ENCODE data around the gene ZNF236.
"Not testable (repeated sequence)": the region's sequence is repeated elsewhere in the genome, so short reads cannot be mapped to it uniquely, and the experiment has no call there.

ZNF236 gene

GRCh38 chr18:76822506-76823160 lies at the start of gene ZNF236:
ZNF236 (plus strand) TSS chr18:76822557; CDS start chr18:76822608, 51 bp downstream.
- peak; percentile 51 to 60 (median 55) for DNase-seq (ENCODE audit: low read depth in 3 of 3)

- DNase-seq (ENCODE audit: low read depth in 3 of 3) = no peak
Observed at GRCh38 chr18:76772665-76773064, 49.7 kb upstream of the ZNF236 start.

DNA sequence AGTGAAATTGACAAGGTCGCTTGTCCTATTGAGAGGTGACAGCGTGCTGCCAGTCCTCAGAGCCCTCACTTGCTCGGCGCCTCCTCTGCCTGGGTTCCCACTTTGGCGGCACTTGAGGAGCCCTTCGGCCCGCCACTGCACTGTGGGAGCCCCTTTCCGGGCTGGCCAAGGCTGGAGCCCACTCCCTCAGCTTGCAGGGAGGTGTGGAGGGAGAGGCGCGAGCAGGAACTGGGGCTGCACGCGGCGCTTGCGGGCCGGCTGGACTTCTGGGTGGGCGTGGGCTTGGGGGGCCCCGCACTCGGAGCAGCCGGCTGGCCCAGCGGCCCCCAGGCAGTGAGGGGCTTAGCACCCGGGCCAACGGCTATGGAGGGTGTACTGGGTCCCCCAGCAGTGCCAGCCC lies 45.3 kb upstream of the ZNF236 start:
- not testable (repeated sequence) for DNase-seq (ENCODE audit: low read depth in 3 of 3)

DNA sequence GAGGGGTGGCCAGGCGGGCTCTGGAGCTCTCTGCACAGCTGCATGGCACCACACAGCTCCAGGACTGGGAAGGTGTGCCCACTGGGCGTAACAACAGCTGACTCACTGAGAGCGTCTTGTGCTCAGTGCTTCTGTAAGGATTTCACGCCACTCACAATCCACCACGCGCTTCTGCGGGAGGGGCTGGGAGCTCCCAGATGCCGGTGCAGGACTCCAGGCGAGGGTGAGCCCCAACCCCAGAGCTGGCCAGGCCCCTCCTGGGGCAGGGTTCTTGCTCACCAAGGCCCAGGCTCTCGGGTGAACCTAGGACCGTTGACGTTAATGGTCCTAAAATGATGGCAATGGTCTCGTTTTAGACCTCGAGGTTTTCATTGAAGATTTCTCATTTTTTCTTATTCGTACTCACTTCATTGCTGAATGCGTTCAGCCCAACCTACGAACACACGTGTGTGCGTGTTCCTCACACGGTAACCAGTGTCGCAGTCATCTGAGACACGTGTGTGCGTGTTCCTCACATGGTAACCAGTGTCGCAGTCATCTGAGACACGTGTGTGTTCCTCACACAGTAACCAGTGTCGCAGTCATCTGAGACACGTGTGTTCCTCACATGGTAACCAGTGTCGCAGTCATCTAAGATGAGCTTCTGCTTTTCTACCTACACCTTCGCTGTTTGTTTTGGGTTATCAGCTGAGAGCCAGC lies 38.4 kb upstream of the ZNF236 start:
- DNase-seq (ENCODE audit: low read depth in 3 of 3) = no peak

GRCh38 chr18:76785872-76786271 lies 36.5 kb upstream of the ZNF236 start:
- no peak for DNase-seq (ENCODE audit: low read depth in 3 of 3)

DNA sequence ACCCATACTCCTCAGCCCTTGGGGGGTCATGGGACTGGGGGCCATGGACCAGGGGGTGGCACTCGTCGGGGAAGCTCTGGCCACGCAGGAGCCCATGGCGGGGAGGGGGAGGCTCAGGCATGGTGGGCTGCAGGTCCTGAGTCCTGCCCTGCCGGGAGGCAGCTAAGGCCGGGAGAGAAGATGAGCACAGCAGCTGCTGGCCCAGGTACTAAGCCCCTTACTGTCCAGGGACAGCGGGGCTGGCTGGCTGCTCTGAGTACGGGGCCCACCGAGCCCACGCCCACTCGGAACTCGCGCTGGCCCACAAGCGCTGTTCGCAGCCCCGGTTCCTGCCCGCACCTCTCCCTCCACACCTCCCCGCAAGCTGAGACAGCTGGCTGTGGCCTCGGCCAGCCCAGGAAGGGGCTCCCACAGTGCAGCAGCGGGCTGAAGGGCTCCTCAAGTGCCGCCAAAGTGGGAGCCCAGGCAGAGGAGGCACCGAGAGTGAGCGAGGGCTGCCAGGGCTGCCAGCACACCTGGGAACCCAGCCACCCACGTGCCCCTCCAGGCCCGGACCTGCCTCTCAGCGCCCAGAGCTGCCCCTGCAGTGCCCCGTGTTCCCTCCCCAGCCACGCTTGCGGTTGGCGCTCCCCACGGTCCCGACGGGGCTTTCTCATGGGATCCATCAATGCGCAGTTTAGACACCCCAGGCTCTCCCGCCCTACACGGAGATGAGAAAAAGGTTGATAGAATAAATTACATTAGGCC lies 33.6 kb upstream of the ZNF236 start:
- DNase-seq (ENCODE audit: low read depth in 3 of 3) = no peak

DNA sequence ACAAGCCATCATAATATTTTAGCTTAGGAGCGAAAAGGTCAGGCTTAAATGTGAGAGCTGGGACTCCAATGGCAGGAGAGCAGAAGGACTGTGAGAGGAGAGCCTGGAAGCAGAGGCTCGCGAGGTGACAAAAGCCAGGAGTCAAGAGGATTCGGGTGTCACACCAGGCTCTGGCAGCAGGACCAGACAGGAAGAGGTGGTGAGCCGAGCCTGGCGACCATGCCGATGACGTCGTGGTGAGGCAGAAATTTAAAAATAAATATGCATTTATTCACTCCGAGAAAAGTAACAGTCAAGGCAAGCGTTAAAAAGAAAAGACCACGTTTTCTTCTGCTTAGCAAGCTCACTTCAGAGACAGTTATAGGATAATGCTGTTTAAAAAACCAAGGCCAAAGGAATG lies 31.3 kb upstream of the ZNF236 start:
- DNase-seq (ENCODE audit: low read depth in 3 of 3) = no peak

GRCh38 chr18:76791642-76792041 lies 30.7 kb upstream of the ZNF236 start:
- no peak for DNase-seq (ENCODE audit: low read depth in 3 of 3)

GRCh38 chr18:76794326-76794725 lies 28.0 kb upstream of the ZNF236 start:
- DNase-seq (ENCODE audit: low read depth in 3 of 3) = no peak

DNA sequence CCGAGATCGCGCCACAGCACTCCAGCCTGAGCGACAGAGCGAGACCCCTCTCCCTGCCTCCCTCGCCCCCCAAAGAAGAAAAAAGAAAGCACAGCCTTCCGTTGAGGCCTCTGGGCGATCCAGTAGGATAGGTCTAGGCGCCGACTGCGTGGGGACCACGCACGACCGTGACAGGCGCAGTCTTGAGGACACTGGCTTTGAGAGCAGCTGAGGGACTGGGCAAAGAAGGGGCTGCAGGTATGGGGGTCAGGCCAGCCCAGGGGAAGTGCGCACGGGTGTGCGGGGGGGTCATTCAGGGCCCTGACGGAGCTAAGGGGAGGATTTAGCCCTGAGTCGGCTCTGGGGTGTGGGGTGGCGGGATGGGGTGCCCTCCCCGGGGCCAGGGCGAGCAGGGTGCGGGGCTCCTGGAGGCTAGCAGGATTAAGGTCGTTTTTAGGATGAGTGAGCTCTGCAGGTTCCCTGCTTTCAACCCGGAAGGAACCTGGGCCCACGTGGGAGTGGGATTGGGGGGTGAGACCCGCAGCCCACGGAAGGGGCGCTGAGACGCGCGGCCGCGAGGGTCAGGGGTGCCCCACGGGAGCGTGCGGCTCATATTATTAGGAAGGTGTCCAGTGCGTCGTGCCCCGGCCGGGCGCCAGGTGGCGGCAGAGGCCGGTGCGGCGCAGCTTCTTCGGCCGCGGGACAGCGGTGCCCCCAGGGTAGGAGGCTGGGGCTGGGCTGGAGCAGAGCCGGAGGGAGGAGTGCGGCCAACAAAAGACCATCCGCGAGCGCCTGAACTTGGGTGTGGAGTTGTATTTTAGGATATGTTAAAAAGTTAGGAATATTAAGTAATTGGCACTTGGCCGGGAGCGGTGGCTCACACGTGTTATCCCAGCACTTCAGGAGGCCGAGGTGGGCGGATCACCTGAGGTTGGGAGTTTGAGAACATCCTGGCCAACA lies 20.5 kb upstream of the ZNF236 start:
- peak in 2 of 3 experiments; percentile 7 to 31 for DNase-seq (ENCODE audit: low read depth in 3 of 3)

GRCh38 chr18:76803413-76803812 lies 18.9 kb upstream of the ZNF236 start:
- no peak for DNase-seq (ENCODE audit: low read depth in 3 of 3)

GRCh38 chr18:76803814-76804213 lies 18.5 kb upstream of the ZNF236 start:
- peak; percentile 39 to 64 (median 51) for DNase-seq (ENCODE audit: low read depth in 3 of 3)

DNA sequence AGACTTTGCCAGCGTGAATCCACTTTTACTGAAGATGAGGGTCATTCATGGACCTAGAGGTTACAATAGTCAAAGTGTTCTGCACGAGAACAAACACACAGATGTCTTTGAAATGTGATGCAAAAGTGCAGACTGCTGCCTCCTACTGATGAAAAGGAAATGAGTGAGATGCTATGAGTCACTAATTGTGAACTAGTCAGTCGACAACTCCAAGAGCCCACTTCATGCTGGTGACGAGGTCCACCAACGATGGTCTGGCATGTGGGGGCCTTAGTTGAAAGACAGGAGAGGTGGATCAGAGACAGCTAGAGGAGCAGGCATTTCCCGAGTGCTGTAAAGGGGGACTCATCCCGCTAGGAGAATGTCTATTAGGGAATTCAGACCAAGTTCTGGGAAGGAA lies 17.1 kb upstream of the ZNF236 start:
- no peak for DNase-seq (ENCODE audit: low read depth in 3 of 3)

- DNase-seq (ENCODE audit: low read depth in 3 of 3) = no peak
Observed at GRCh38 chr18:76806301-76806700, 16.1 kb upstream of the ZNF236 start.

DNA sequence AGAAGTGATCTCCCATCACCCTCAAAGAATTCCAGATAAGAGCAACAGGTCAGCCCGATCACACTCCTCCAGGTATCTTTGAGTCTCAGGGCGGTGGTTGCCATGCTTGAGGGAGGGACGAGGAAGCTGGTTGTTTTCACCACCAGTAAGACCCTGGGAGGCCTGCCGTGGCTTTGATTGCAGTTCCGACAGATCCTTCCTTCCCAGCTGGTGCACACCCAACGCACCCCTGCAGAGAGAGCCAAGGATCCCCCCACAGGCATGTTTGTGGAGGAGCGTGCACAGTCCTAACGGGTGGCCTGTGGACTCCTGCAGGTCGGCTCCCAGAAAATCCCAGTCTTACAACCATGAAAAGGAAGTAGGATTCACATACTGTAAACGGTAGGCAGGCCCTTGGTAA lies 13.8 kb upstream of the ZNF236 start:
- DNase-seq (ENCODE audit: low read depth in 3 of 3) = no peak

- DNase-seq (ENCODE audit: low read depth in 3 of 3) = not testable (repeated sequence)
Observed at GRCh38 chr18:76811530-76811929, 10.8 kb upstream of the ZNF236 start.

DNA sequence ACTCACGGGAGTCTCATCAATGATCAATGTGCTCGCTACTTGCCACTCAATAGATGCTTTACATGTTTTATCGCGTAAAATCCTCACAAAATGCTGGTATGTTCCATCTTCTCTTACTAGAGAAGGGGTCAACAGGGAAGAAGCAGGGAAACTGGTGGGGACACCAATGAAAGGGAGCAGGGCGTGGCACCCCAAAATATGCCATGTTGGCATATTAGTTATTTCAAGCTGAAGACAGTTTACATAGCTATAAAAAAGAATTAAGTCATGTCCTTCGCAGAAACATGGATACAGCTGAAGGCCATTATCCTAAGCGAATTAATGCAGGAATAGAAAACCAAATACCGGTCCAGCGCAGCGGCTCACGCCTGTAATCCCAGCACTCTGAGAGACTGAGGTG lies 8.1 kb upstream of the ZNF236 start:
- DNase-seq (ENCODE audit: low read depth in 3 of 3) = no peak

DNA sequence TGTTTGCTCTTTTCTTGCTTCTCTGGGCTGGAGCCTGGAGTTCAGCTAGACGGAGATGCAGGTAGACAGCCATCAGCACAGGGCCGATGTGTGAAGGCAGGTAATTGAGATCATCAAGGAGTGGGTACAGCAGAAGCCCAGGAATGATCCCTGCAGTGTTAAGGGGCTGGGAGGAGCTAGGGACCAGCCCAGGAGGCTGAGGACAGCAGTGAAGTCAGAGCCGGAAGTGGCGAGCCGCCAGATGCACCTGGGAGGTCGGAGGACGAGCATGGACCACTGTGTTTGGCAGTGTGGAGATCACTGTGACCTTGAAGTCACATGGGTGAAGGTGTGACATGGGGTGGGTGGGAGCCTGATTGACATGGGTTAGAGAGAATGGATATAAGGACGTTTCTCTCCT lies 6.2 kb upstream of the ZNF236 start:
- DNase-seq (ENCODE audit: low read depth in 3 of 3) = no peak

DNA sequence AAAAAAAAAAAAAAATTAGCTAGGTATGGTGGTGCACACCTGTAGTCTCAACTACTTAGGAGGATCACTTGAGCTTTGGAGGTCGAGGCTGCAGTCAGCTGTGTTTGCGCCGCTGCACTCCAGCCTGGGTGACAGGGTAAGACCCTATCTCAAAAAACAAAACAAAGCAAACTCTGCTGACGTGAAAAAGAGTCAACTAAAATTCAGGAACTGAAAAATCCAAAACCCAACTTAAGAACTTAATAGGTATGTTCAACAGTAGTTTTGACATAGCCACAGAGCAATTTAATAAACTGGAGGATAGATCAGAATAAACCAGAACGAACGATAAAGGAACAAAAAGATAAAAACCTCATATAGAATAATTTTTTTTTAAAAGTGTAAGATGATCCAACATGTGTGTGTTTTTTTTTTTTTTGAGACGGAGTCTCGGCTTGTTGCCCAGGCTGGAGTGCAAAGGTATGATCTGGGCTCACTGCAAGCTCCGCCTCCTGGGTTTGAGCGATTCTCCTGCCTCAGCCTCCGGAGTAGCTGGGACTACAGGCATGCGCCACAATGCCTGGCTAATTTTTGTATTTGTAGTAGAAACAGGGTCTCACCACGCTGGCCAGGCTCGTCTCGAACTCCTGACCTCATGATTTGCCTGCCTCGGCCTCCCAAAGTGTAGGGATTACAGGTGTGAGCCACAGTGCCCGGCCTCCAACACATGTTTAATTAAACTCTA lies 4.3 kb upstream of the ZNF236 start:
- no peak for DNase-seq (ENCODE audit: low read depth in 3 of 3)

DNA sequence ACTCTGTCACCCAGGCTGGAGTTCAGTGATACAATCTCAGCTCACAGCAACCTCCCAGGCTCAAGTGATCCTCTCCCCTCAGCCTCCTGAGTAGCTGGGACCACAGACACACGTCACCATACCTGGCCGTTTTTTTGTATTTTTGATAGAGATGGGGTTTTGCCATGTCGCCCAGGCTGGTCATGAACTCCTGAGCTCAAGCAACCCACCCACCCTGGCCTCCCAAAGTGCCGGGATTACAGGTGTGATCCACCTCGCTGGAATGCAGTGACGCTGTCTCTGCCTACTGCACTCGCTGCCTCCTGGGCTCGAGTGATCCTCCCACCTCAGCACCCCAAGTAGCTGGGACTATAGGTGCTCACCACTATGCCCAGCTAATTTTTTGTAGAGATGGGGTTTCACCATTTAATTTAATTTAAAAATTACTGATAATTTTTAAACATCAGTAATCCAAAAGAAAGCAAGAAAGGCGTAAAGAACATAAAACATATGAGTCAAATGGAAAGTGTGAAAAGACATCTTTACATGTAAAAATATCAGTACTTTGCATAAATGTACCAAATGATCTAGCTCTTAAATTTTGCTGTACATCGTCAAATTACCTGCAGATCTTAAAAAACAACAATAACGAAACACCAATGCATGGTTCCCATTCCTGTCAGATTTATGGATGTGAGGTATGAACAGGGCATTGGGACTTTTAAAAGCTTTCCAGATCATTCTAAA lies 2.8 kb upstream of the ZNF236 start:
- no peak for DNase-seq (ENCODE audit: low read depth in 3 of 3)
